Neural cell (in vitro differentiated cells): ENCODE measurements around the gene ZFYVE28. TPM values are rescaled to one million over a fixed set of nuclear protein-coding genes. Genes with fewer than 3 reads are reported as not detected.

Experiments
- H2AFZ ChIP-seq: fragments of 200-600, 300-800 bp; sonication (generic), shearing (Covaris generic); 2 replicates; pipeline ENCODE4 v1.6.0; 2014; ENCODE audit warnings: low read depth, mild to moderate bottlenecking, antibody characterized with exemption, low read length, moderate library complexity
- H3F3A ChIP-seq: fragments of 200-600 bp; shearing (Covaris generic); 2 replicates; pipeline ENCODE4 v1.6.1; 2016; ENCODE audit warnings: mild to moderate bottlenecking, moderate library complexity, mixed read lengths, antibody characterized with exemption, low read length; ENCODE audit not compliant: insufficient read depth, poor library complexity, severe bottlenecking
- H3K27ac ChIP-seq: fragments of 200-600, 300-800 bp; sonication (generic), shearing (Covaris generic); 2 replicates; pipeline ENCODE4 v1.5.1; 2014; ENCODE audit warnings: mild to moderate bottlenecking, low read length, moderate library complexity
- H3K27me3 ChIP-seq: fragments of 300-800, 200-600 bp; sonication (generic), shearing (Covaris generic); 2 replicates; pipeline ENCODE4 v1.6.0; 2014; ENCODE audit warnings: mild to moderate bottlenecking, low read depth, low read length, moderate library complexity; ENCODE audit not compliant: insufficient read depth
- H3K36me3 ChIP-seq: fragments of 300-800, 200-600 bp; sonication (generic), shearing (Covaris generic); 2 replicates; pipeline ENCODE4 v1.5.1; 2014; ENCODE audit warnings: mild to moderate bottlenecking, antibody characterized with exemption, low read length, moderate library complexity; ENCODE audit not compliant: insufficient read depth
- H3K4me2 ChIP-seq: fragments of 300-800, 200-600 bp; sonication (generic), shearing (Covaris generic); 2 replicates; pipeline ENCODE4 v1.6.0; 2014; ENCODE audit warnings: mild to moderate bottlenecking, low read length
- H3K4me3 ChIP-seq: fragments of 300-800, 200-600 bp; sonication (generic), shearing (Covaris generic); 2 replicates; pipeline ENCODE4 v1.5.1; 2014; ENCODE audit warnings: mild to moderate bottlenecking, low read length, moderate library complexity
- H3K79me2 ChIP-seq: fragments of 200-600 bp; shearing (Covaris generic); replicated peaks from 2 replicates; pipeline ENCODE4 v1.6.0; 2014; ENCODE audit warnings: mild to moderate bottlenecking, low read length, moderate library complexity; ENCODE audit not compliant: insufficient read depth
- H3K9ac ChIP-seq: fragments of 300-800, 200-600 bp; sonication (generic), shearing (Covaris generic); 2 replicates; pipeline ENCODE4 v1.6.1; 2016; ENCODE audit warnings: mild to moderate bottlenecking, low read length, mixed read lengths
- H3K9me2 ChIP-seq: fragments of 200-600 bp; shearing (Covaris generic); 2 replicates; pipeline ENCODE4 v1.6.1; 2016; ENCODE audit warnings: mild to moderate bottlenecking, low read length, mixed read lengths; ENCODE audit not compliant: insufficient read depth
- H3K9me3 ChIP-seq: fragments of 200-600, 300-800 bp; sonication (generic), shearing (Covaris generic); 2 replicates; pipeline ENCODE4 v1.6.1; 2016; ENCODE audit warnings: mild to moderate bottlenecking, mixed run types, low read length, moderate library complexity, mixed read lengths
- H4K20me1 ChIP-seq: fragments of 200-600 bp; shearing (Covaris generic); 2 replicates; pipeline ENCODE4 v1.6.1; 2016; ENCODE audit warnings: mild to moderate bottlenecking, mixed run types; ENCODE audit not compliant: insufficient read depth
- CTCF ChIP-seq: fragments of 450-650 bp; IDR thresholded peaks from 2 replicates; pipeline ENCODE4 v1.5.1; 2014; ENCODE audit warnings: antibody characterized with exemption, mild to moderate bottlenecking, moderate library complexity; ENCODE audit not compliant: poor library complexity, severe bottlenecking
- EP300 ChIP-seq: fragments of 450-650 bp; conservative IDR thresholded peaks from 2 replicates; pipeline ENCODE4 v1.6.1; 2014; ENCODE audit warnings: antibody characterized with exemption, mild to moderate bottlenecking, moderate library complexity; ENCODE audit not compliant: poor library complexity, severe bottlenecking
- EZH2 ChIP-seq: fragments of 200-600, 300-800 bp; shearing (Covaris generic), sonication (generic); IDR thresholded peaks from 2 replicates; pipeline ENCODE4 v1.6.1; 2014; ENCODE audit warnings: antibody characterized with exemption, low read length, borderline replicate concordance, mild to moderate bottlenecking; ENCODE audit not compliant: insufficient read depth, poor library complexity, severe bottlenecking
- MXI1 ChIP-seq: fragments of 450-650 bp; conservative IDR thresholded peaks from 2 replicates; pipeline ENCODE4 v1.6.1; 2014; ENCODE audit warnings: antibody characterized with exemption, mild to moderate bottlenecking; ENCODE audit not compliant: poor library complexity, severe bottlenecking
- POLR2AphosphoS5 ChIP-seq: IDR thresholded peaks from 2 replicates; pipeline ENCODE4 v1.6.1; 2012
- RAD21 ChIP-seq: fragments of 450-650 bp; conservative IDR thresholded peaks from 2 replicates; pipeline ENCODE4 v1.6.1; 2014; ENCODE audit warnings: antibody characterized with exemption, mild to moderate bottlenecking, moderate library complexity
- REST ChIP-seq: IDR thresholded peaks from 2 replicates; pipeline ENCODE4 v1.6.1; 2012; ENCODE audit warnings: borderline replicate concordance
- SMC3 ChIP-seq: fragments of 450-650 bp; conservative IDR thresholded peaks from 2 replicates; pipeline ENCODE4 v1.6.1; 2014; ENCODE audit warnings: antibody characterized with exemption, mild to moderate bottlenecking, moderate library complexity; ENCODE audit not compliant: poor library complexity
- TAF1 ChIP-seq: IDR thresholded peaks from 2 replicates; pipeline ENCODE4 v1.6.1; 2012; ENCODE audit warnings: low read depth
- polyA plus RNA-seq: library from polyadenylated mRNA; depleted of rRNA; stranded (reverse); fragments of >200 nt; gene quantifications from 2 replicates; pipeline ENCODE4 v1.2.3, GENCODE V29; 2014

ZFYVE28 gene
- polyA plus RNA-seq, 1 donor from 2014 or later, result 2.4 TPM

- H3K27ac ChIP-seq, result no peak overlapping the region
Observed at GRCh38 chr4:2356123-2357069, 62.0 kb downstream of the ZFYVE28 start.

More at GRCh38 chr4:2356123-2357069, 62.0 kb downstream of the ZFYVE28 start:
- no peak overlapping the region for H2AFZ ChIP-seq
- H3K79me2 ChIP-seq, result no peaks in the 10 kb centered on the region
- no peak overlapping the region for H3K9ac ChIP-seq
- no peaks in the 10 kb centered on the region for H3F3A ChIP-seq
- H3K9me3 ChIP-seq, result no peaks in the 10 kb centered on the region
- no peaks in the 10 kb centered on the region for H3K27me3 ChIP-seq
- H3K9me2 ChIP-seq, result no peaks in the 10 kb centered on the region
- TF ChIP-seq TAF1, result no peak
- no peak for TF ChIP-seq POLR2AphosphoS5
- TF ChIP-seq EZH2, result no peak
- TF ChIP-seq RAD21, result no peak
- no peak for TF ChIP-seq REST
- TF ChIP-seq SMC3, result no peak
- no peak for TF ChIP-seq CTCF
- no peak for TF ChIP-seq EP300
- no peak for TF ChIP-seq MXI1
- no peak overlapping the region for H3K4me2 ChIP-seq
- no peaks in the 10 kb centered on the region for H3K36me3 ChIP-seq
- no peak overlapping the region for H3K4me3 ChIP-seq
- no peaks in the 10 kb centered on the region for H4K20me1 ChIP-seq
